GM19023 (cell line): ENCODE results near the gene SLC5A10.

ENCODE experiments used
- ATAC-seq: cut with Tn5 transposase; IDR thresholded peaks from one replicate; pipeline ENCODE4 v1.9.1; 2021; ENCODE audit warnings: mild to moderate bottlenecking, moderate library complexity; ENCODE audit not compliant: unreplicated experiment

Gene SLC5A10

DNA sequence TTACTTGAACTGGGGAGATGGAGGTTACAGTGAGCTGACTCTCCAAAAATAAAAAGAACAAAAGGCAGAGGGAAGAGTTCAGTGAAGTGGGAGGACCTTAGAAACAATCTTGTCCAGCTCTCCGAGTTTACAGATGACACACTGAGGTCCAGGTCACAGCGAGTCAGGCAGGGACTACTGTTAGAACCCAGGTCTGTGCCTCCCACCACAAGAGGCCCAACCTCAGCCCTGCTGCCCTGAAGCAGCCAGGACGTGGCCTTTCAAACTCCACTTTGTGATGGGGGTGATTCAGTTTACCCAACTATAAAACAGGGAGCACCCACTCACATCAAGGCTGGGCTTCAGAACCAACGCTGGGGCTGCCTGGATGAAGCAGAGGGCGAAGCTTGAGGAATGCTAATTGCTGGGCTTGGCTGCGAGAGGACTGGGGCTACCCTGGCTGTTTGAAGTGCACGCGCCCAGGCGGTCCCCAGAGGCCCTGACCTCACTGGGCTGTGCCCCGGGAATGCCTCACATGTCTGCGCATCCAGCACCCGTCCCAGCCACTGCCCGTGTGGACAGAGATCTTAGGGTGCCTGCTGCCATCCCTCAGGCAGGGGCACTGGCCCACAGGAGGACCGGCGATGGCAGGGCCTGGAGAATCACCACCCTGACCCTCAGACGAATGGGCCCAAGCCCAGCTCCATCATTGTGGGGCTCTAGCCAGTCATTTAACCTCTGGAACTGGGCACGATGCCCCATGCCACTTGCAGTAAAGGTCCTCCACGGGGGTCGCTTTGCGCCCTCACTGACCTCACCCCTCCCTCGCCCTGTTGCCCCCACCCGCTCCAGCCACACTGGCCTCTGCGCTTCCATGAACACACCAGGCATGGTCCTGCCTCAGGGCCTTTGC, 11.4 kb downstream of the SLC5A10 start:
- ATAC-seq: no peak

DNA sequence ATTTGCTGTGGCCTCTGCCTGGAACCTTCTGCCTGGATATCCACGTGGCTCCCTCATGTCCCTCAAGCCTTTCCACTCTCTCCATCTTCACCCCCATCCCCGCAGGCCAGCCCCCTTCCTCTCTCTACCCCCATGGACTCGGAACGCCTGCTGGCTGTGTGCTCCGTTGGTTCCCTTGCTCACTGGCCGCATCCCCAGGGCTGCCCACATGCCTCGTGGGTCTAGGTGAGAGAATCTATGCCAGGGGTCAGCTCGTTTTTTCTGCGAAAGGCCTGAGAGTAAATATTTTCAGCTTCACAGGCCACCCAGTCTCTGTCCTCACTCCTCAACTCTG, 12.0 kb downstream of the SLC5A10 start:
- ATAC-seq: no peak

DNA sequence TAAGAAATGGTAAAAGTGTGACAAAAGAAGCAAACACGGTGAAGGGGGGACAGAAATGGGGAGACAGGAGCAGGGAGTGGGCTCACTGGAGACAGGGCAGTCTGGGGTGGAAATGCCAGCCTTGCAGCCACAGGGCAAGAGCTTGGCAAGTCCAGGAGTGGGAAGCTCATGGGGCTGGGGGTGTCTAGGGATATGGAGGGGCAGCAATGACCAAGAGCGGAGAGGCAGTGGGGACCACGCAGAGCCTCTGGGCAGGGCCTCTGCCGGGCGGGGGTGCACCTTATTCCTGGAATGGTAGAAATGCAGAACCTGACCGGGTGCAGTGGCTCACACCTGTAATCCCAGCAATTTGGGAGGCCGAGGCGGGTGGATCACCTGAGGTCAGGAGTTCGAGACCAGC, 12.6 kb downstream of the SLC5A10 start:
- no peak for ATAC-seq

DNA sequence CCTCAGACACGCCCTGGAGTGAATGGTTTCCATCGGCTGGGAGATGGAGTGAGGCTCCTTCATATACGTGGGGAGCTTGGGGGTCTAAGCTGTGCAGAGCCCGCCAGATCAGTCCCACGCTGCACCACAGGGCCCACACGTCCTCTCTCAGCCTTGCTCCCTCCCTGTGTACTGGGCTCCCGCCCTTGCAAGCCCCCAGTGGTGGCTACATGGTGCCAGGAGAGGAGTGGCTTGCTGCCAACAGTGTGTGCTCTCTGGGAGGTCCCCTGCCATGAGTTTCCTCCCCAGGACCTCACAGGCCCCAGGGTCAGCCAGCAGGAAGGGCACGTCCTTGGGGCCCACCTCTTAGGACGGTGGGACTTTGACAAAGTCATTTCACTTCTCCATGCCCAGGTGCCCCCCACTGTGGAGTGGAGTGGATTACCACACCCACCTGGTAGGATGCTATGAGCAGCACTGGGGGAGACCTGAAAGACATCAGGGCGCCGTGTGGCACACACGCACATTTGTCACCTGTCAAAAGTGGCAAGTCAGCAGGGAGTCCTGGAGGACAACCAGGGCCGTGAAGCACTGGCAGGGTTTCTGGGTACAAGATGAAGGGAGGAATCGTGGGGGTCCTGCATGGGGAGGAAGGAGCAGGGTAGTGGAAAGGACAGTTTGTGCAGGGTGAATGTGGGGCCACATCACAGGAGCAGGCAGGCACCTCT, 13.7 kb downstream of the SLC5A10 start:
- no peak for ATAC-seq

- ATAC-seq: no peak
Measured at GRCh38 chr17:18966831-18967624, 15.1 kb downstream of the SLC5A10 start.

DNA sequence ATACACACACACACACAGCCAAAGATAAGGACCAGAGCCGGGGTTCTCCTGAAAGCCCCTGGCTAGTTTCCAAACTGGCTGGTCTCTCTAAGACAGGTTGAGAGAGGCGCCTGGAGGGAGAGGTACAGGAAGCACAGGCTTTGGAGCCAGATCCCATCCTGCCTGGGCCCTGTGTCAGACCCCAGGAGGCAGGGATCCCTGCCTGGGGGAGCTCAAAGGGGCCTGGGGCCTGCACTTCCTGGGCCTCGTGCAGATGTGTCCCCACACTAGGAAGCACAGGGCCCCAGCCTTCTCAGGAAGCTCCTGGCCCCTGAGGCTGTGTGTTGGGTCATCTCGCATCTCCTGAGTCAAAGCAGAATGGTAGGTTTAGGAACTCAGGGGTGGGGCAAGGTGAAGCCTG, 16.0 kb downstream of the SLC5A10 start:
- ATAC-seq: no peak

GRCh38 chr17:18968345-18968744, 16.4 kb downstream of the SLC5A10 start:
- no peak for ATAC-seq

DNA sequence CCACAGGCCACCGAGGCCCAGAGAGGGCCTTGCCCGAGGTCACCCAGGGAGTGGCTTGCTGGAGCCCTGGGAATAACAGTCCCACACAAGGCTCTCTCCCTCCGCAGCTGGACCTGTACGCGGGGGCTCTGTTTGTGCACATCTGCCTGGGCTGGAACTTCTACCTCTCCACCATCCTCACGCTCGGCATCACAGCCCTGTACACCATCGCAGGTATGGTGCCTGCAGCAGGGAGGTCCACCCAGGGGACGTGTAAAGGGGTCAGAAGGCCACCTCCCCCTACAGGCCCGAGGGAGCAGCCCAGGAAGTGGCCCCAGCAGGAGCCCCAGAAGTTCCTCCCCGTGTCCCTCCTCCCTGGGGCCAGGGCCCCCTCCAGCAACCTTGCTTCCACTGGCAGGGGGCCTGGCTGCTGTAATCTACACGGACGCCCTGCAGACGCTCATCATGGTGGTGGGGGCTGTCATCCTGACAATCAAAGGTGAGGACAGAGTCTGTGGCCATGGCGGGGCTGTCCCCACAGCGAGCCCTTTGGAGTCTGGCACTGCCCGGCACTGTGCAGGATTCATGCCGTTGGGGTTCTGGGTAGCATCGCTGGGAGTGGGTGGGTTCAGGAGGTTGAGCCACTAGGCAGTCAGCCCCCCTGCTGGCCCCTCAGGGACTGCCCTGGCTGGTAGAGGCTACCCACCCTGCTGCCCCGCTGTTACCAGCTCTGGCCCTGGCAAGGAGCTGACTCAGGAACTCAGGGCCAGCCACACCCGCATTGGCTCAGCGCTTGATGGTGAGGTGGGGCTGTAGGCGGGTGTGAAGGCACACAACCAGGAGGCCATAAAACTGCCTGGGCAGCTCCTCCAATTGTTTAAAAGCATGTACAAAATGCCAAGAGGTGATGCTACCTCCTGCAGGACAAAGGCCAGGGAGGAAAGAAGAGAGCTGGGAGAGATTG, 17.3 kb downstream of the SLC5A10 start:
- ATAC-seq: no peak

DNA sequence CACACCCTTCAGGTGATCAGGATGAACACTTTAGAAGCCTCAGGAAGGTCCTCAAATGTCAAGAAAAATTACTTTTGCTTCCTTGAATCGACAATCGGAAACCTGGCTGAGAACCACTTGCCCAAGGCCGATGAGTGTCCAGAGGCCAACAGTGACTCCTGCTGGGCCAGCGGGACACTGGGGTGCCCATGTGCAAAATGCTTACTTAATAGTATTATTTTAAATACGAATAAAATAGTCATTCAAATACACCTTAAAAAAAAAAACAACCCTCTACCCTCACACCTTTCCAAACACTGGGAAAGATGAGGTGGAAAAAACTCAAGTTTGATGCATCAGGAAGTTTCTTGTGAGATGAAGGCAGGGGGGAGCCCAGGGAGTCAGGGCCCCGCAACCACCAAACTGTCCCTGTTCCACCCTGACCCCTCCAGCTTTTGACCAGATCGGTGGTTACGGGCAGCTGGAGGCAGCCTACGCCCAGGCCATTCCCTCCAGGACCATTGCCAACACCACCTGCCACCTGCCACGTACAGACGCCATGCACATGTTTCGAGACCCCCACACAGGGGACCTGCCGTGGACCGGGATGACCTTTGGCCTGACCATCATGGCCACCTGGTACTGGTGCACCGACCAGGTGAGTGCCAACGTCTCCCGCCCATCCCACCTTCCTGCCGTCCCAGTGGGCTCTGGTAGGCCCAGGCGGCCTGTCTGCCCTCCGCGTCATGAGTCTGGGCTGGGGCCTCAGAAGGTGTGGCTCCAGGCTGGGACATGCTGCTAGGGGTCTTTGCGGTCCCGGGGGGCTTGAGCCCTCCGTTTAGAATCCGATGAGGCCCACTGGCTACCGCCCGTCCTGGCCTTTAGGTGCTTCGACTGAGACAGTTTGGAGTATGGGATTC, 18.9 kb downstream of the SLC5A10 start:
- no peak for ATAC-seq

- ATAC-seq: no peak
Measured at GRCh38 chr17:18971801-18972200, 19.8 kb downstream of the SLC5A10 start.

GRCh38 chr17:18974407-18975149, 22.6 kb downstream of the SLC5A10 start:
- no peak for ATAC-seq

GRCh38 chr17:18975597-18975996, 23.6 kb downstream of the SLC5A10 start:
- ATAC-seq: no peak

- ATAC-seq: no peak
Measured at GRCh38 chr17:18976201-18976600, 24.2 kb downstream of the SLC5A10 start.

- ATAC-seq: no peak
Measured at GRCh38 chr17:18977021-18977420, 25.1 kb downstream of the SLC5A10 start.

- no peak for ATAC-seq
Measured at GRCh38 chr17:18977646-18978045, 25.7 kb downstream of the SLC5A10 start.

- no peak for ATAC-seq
Measured at GRCh38 chr17:18978050-18978449, 26.1 kb downstream of the SLC5A10 start.

- no peak for ATAC-seq
Measured at GRCh38 chr17:18978655-18979054, 26.7 kb downstream of the SLC5A10 start.

DNA sequence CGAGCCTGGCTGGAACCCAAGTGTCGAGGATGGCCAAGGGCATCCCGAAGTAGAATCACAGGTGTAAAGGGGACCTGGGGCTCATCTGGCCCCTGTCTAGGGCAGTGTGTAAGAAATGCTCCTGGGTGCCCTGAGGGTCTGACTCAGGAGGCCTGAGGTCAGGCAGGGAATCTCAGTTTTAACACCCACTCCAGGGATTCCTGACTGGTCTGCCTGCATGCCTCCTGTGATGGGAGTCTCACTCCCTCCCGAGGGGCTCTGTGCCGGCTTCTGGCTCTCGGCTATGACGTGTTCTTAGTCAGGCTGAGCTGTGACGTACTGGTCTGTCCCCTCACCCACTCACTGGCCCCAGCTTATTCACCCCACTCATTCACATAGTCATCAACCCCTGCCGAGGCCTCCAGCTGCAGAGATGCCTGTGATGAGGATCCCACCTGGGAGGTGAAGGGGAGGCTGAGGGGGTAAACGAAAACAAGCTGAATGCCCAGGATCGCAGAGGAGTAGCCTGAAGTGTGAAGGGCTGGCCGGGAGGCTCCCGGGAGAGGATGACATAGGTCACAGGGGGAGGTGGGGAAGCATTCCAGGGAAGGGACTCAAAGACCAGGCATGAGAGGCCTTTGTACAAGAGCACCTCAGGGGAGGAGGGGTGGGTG, 28.8 kb downstream of the SLC5A10 start:
- no peak for ATAC-seq
